ELR (cell line): ENCODE data around the gene BHLHE23.

Experiments used
- DNase-seq: peaks from one replicate; pipeline ENCODE4 v3.0.0-alpha.2; 2015; ENCODE audit warnings: low read depth

The BHLHE23 gene

DNA sequence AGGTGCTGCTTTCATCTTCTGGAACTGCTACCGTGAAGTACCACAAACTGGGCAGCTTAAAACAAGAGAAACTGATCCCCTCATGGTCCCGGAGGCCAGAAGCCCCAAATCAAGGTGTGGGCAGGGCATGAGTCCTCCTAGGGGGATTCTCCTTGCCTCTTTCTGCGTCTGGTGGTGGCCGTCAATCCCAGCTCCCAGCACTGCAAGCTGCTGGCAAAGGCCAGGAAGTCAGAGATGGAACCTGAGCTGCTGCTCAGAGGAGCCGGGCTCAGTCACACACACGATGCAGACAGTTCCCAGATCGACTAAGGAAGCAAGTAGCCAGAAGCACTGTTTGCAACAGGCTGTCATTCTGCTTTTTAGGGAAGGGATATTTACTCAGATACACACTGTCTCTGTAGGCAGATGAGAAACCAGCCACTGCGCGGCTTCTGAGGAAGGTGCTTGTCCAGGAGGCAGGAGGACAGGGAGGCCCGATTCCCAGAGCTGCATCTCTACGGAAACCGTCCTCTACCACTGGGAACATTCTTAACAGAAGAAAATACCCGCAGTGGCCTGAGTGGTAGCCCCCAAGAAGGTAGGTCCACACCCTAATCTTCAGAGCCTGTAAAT lies 15.5 kb downstream of the BHLHE23 start:
- no peak for DNase-seq

DNA sequence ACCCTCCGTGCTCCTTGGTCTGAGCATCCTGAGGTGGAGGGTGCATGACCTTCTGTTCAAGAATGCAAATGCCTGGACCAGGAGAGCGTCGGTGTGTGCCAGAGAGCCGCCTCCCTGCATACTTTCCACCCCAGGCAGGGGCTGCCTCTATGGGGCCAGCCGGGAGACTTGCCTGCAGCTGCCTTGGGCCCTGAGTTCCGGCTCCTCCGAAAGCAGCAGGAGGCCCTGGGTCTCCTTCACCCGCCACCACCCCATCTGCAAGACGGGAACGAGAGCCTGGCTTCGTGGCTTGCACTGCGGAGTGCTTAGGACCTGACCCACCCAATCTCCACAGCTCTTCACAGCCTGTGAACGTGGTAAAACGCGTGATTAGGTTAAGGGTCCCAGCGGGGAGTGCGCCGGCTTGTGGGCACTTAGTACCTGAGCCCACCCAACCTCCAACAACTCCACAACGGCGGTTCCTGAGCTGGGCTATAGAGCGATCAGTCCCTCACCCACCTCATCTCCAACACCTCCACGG lies 16.4 kb downstream of the BHLHE23 start:
- DNase-seq, result no peak

DNA sequence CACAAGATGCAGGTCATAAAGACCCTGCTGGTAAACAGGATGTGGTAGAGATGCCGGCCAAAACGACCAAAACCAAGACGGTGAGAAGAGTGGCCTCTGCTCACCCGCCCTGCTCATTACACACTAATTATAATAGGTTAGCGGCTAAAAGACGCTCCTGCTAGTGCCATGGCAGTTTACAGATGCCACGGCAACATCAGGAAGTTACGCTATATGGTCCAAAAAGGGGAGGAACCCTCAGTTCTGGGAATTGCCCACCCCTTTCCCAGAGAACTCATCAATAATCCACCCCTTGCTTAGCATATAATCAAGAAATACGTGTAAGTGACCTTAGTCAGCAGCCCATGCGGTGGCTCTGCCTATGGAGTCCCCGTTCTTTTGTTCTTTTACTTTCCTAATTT lies 17.6 kb downstream of the BHLHE23 start:
- no peak for DNase-seq

DNA sequence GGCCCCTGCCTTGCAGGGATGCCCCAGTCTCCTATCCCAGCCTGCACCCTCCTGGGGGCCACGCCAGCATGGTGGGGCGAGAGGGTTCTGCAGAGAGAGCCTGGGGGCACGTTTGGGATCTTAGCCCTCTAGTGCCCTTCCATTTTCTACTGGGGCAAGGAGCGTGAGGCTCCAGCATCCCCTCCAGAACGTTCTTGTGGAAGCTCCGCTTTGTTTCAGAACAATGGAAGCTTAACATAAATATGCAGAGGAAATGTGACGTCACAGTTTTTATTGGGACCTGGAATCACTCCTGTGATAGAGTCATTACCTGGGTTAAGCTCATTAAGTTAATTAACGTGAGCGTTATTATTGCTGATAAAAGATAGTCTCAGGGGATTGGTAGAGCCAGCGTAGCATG lies 19.6 kb downstream of the BHLHE23 start:
- DNase-seq, result no peak

DNA sequence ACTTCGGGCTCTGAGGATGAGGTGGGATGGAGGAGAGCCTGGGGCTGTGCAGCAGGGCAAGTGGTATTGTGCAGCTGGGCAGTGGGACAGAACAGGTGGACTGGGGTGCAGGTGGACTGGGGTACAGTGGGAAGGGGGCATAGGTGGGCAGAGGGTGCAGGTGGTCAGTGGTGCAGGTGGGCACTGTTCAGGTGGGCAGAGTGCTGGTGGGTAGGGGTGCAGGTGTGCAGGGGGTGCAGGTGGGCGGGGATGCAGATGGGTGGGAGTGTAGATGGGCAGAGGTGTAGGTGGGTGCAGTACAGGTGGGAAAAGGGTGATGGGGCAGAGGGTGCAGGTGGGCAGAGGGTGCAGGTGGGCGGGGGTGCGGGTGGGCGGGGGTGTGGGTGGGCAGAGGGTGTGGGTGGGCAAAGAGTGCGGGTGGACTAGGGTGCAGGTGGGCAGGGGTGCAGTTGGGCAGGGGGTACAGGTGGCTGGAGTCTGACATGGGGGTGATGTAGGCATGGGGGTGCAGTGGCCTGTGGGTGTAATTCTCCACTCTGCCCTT lies 20.4 kb downstream of the BHLHE23 start:
- no peak for DNase-seq

DNA sequence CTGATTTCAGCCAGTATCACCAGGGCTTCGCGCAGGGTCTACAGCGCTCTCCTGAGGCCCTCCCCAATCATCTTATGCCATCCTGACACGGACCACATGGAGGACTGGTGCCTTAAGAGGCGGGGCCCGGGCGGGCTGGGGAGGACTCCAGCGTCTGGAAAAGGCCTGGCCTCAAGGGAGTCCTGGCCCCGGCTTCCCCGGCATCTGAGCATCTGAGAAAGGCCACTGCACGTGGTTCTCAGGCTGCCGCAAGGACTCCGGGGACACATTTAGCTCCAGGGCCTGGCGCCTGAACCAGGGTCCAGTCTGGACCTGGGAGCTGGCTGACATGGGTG lies 21.4 kb downstream of the BHLHE23 start:
- DNase-seq, result no peak

DNA sequence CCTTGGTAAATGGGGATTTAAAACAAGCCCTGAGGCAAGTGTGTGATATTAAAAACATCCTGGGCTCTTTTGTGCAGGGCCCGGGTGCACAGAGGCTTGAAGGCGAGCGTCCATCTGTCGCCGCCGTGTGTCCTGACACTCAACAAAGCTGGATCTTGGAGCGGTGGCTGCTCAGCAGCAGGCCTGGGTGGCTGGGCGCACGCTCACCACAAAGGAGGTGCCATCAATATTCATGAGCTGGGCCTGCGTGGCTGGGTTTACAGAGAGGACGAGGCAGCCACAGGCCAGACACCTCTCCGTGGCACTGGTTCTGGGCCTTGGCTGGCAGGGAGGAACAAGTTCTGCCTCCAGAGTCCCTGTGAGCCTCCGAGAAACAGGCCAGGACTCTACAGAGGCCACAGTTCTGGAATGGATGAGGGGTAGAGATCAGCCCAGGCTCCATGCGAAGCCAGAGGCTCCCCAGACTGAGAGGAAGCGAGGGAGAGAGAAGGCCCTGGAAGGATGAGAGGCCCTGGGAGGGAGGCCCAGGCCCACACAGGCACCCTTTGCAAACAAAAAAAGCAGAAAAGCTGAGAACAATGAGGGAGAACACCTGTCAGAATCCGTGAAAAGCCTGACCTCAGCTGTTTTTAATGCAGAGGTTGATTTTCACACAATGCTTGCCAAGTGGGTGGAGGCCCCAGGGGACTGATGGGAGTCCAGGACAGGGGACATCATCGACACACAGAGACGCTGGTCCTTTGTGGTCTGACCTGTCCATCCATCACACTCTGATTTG lies 21.9 kb downstream of the BHLHE23 start:
- DNase-seq, result no peak

DNA sequence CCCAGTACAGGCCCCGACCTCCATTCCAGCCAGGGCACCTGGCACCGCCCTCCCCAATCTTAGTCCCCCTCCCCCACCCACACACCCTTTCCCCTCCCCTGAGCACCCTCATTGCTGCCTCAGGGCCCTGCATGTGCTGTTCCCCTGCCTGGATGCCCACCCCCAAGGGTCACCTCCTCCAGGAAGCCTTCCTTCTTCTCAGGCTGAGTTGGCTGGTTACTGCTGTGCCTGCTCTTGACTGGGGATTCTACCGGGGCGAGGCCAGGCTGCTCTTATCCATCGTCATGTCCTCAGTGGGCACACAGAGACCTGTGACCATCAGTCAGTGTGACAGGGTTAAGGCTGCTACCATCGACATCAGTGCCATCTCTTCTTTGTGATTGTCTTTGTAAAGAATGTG lies 23.6 kb downstream of the BHLHE23 start:
- DNase-seq, result no peak

DNA sequence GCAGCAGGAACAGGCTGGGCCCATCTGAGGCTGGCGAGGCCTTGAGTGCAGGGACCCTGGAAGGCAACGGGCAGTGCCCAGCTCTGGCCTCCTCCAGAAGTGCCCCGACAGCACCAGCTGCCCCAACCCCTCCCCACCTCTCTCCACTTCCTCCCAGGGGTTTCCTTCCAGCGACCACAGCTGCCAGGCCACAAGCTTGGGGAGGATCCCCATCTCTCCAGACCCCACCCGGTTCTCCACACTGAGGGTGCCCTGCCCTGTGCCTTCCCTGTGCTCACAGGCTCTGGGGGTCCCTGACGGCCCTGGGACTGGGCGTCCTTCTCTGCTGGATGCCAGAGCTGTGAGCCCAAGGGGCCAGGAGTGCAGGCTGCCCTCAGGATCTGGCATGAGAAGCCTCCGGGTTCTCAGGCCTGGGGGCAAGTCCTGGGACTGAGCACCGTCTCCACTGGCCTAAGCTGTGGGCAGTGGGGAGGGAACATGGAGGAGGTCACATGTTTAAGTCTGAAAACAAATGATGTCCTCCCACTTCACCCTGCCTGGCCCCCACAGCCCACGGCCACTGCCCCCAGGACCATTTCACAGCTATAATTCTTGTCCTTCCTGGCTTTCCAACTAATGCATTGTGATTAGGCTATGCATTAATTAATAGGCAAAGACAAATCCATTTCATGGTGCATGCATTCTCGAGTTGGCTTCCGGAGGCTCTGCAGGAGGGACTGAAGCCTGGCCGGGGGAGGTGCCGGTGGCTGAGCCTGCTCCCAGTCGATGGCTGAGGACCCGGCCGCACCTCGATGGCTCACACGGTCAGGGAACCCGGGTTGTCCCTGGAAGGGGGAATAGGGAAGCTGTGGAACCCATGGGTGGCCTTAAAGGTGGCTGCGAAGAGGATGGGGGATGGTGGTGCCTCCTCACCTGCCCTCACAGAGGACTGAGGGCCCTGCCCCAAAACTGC lies 24.4 kb downstream of the BHLHE23 start:
- no peak for DNase-seq

DNA sequence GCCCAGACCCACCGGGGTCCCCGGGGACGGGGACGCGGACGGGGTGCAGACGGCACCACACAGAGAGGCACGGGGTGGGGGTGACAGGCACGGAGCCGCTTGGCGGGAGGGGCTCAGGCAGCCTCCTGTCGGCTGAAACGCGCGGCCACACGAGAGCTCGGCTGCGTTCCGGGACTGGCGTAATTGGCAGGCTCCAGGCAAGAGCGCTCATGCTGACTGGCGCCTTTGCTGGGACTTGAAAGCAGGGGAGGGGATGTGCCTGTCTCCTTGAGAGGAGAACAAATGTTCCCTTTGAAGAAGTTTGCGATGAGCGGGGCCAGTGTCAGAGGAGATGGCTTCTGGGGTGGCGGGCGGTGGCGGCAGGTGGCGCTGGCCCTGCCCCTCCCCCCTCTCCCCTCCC lies 25.8 kb downstream of the BHLHE23 start:
- no peak for DNase-seq

DNA sequence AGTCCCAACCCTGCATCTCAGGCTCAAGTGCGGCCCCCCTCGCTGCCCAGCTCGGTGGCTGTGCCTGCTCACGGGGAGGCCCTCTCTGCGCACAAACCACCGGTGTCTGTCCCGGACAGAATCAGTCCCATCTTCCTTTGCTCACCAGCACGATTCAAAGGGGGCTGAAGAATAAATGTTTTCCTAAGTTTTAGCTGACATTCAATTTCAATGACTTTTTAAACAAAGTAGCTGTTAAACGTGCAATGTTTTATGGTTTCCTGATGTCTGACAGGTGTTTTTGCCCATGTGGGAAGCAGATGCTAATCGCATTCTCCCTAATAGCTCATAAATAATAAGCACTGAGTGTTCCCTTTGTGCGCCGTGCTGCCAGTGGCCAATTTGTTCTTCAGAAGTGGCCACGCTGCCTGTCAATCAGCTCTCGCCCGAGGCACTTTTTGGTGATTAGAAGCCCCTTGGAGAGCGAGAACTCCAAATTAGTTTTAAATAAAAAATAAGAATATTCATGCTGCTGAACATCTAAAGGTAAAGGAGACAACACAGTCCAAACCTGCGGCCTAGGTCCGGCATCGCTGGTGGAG lies 26.3 kb downstream of the BHLHE23 start:
- no peak for DNase-seq

DNA sequence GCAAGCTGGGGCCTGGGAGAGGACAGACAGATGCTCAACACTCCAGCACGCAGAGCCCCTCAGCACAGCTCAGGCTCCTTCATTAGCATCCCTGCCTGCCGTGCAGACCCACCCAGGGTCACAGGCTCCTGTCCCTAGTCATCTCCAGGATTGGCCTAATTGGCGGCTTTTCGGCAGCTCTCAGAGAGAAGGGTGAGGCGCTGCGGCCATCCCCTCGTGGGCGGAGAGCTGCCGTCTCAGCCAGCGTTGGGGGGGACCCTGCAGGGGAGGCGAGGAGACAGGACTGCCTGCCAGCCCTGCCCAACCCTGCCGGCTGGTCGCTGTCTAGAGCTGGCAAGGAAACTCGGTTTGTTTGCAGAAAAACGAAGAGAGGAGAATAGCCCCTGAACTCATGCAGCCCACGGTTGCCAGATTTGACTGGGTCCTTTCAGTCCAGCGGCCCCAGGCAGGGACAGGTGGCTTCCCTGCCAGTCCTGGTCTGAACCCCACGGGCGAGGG lies 26.8 kb downstream of the BHLHE23 start:
- no peak for DNase-seq

DNA sequence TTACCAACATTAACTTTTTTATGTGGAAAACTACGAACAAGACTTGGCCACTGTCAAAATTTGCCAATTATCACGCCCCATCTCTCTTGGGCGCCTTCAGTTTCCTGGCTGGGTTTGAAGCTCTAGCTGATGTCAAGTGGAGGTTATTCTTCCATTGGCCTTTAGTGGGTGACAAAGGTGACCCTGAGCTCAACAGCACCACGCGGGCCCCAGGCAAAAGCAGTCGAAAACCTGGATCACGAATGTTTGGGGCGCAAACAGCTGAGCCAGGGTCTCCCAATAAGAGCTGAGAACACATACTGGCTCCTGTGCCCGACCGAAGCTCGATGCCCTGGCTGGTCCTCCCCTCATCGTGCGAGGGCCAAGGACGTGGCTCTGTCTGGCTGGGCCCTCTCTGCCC lies 27.5 kb downstream of the BHLHE23 start:
- DNase-seq, result no peak

DNA sequence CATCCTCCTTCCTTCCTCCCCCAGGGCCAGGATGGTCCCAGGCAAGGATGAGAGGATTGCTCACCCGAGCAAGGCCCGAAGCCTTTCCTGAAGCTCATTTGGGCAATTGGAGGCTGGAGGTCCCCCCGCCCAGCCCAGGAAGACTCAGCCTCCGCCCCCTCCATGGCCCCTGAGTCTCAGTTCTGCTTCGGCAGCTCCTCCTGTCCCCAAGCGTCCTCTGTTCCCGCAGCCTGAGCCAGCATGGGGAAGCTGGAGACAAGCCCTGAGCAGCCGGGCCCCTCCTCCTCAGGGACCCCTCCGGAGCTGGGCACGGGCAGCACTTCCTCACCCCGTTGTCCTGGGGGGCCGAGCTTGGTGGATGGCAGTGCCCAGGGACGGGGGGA lies 28.2 kb downstream of the BHLHE23 start:
- no peak for DNase-seq

DNA sequence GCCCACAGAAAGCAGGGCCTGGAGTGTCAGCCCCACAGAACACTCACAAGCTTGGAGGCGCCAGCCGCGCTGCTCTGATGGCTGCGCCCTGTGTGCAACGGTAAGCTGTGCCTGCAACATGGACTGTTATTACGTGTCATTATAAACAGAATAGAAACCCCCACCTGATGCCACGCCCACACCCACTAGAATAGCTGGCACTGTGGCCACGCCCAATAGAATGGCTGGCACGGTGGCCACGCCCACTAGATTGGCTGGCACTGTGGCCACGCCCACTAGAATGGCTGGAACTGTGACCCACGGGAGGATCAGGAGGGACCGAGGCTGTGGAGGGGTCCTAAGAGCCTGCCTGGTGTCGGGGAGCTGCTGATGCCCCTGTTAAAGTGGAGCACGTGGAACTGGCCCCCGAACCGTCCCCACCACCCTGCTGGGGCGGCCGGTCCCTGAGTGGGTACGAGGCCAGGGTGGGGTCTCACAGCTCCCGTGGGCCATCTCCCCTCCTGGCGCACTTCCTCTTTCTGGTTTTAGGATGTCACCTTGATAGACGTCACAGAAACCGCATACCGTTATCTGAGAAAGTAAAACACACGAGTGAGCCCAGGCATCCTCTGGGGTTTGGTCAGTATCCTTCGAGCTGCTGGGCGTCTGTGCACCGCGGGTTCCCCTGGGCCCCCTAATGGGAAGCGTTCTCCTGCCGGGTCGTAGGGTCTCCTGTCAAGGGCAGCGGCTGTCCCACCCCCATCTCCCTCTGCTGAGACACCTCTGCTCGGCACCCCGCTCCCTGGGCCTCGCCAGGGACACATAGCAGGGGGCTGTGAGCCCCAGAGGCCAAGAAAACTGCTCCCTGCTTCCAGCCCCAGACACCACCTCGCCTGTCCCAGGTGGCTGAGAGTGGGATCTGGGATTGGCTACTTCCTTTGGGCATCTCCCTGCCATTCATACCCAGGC lies 28.9 kb downstream of the BHLHE23 start:
- DNase-seq, result no peak

DNA sequence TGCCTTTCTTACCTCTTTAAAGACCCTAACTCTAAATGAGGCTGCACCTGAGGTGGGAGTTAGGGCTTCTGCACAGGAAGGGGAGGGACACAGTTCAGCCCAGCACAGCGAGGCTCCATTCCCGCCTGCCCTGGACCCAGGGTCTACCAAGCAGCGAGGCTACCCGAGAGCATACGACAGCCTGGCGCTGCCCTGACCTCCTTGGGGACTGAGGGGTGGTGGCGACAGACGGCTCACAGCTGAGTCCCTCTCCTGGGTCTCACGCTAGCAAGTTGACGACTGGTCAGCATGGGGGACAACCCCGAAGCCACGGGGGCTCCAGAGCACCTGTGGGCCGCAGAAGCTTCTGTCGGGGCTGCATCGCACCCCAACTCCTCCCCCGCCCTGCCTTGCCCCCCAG lies 29.9 kb downstream of the BHLHE23 start:
- no peak for DNase-seq

DNA sequence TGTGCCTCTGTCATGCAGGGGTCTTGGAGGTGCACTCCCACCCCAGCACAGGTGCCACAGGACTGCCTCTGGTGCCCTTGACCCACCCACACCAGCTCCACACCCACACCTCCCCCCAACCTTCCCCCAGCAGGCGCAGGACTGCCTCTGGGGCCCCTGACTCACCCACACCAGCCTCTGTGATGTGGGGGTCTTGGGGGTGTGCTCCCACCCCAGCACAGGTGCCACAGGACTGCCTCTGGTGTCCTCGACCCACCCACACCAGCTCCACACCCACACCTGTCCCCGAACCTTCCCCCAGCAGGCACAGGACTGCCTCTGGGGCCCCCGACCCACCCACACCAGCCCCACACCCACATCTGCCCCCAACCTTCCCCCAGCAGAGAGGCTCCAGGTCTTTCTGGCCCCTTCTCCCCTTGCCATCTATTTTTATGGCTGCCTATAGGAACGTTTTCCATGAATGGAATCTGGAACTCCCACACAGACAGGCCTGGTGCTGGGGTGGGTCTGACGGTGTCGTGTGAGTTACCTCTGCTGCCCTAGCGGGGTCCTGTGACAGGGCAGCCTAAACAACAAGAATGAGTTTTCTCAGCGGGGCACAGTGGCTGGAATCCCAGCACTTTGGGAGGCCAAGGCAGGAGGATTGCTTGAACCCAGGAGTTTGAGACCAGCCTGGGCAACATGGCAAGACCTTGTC lies 30.8 kb downstream of the BHLHE23 start:
- DNase-seq, result no peak

DNA sequence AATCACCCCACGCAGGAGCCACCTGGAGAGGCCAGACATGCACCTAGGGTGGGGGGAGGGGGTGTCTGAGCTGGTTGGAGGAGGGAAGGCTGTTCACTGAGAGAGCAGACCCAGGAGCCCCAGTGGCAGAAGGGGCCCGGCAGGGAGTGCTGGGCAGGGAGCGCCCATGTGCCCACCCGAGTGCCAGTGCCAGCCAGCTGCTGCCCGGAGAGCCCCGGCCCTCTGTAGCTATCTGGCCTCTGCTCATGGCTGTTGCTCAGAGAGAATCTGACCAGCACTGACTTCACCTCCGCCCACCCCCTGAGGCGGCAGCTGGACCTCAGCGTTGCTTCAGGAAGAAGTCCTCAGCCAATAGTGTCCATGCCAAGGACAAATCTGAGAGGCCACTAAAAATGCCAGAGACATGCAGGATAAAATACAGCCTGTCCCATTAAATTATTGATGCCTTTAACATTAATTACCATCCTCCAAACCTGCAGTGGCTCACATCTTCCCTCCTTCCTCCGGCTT lies 31.5 kb downstream of the BHLHE23 start:
- DNase-seq, result no peak

DNA sequence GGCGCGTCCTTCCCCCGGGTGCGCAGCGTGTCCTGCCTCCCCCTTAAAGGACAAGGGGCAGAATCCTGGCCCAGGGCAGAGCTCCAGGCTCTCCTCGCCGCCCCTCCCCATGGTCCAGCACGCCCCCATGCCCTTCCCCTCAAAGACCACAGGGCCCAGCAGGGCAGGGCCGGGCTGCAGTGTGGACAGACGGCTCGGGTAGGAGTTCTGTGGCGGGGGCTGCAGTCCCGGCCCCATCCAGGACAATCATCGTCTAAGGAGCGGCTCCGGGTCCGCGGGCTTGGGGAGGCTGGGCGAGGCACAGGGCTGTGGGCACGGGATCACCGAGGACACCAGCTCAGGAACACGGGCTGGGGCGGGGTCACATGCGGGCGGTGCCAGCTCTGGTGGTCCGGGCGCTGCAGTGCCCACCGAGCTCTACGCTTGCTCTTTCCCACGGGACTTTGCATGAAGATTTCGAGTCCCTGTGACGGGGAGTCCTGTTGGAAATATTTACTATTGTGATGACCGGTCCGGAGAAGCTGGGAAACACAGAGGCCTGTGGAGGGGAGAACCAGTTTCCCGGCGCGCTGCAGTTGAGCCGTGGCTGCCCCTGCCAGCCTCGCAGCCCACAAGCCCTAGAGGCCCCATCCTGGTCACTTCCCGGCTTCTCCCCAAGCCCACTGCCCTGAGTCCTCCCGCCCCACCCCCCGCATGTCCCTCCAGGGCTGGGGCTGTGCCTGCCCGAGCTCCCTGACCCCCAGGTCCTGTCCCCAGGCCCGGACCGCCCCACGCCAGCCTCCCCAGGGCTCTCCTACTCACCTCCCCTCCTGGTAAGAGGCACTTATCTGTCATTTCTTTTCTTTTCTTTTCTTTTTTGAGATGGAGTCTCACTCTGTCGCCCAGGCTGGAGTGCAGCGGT lies 33.7 kb downstream of the BHLHE23 start:
- no peak for DNase-seq
